Measurements from ENCODE around the gene ARID5B. TPM values are rescaled to one million over a fixed set of nuclear protein-coding genes. Genes with fewer than 3 reads are reported as not detected.

The ARID5B gene
- total and polyA plus RNA-seq, 2 donors (not counting 1 experiment from before 2014, with no cell fraction given): 118 to 145 TPM

- Histone ChIP-seq H3K36me3 (ENCODE audit: control insufficient read depth, insufficient read depth, low read length) (peaks cover 31% of the 10 kb centered on the region), H3K9ac (ENCODE audit: insufficient read depth, low read length) (no peak overlapping the region), H3K4me3 (replicated peaks in 1 of 4; ENCODE audit: control extremely low read depth in 1 of 4, insufficient read depth in 1 of 4, low read depth in 3 of 4, low read length in 4 of 4) (peak overlapping the region in 3 of 4 experiments; percentile 2 to 79 (median 9)), H3K79me2 (ENCODE audit: control insufficient read depth, insufficient read depth, low read length) (peaks cover 99% of the 10 kb centered on the region), H3K27me3 (ENCODE audit: control insufficient read depth, insufficient read depth, low read length) (no peaks in the 10 kb centered on the region), H3K27ac (ENCODE audit: insufficient read depth, low read length) (peak overlapping the region; percentile 5), H3K4me1 (ENCODE audit: control insufficient read depth, extremely low read depth, insufficient read depth, low read length) (peaks cover 35% of the 10 kb centered on the region), H2AFZ (ENCODE audit: low read length) (no peak overlapping the region), H3K4me2 (ENCODE audit: extremely low read depth, insufficient read depth, low read length) (peak overlapping the region; percentile 80), H3K9me3 (ENCODE audit: control insufficient read depth, insufficient read depth, low read depth, low read length) (no peaks in the 10 kb centered on the region), H4K20me1 (ENCODE audit: control insufficient read depth, extremely low read depth, insufficient read depth, low read length) (no peaks in the 10 kb centered on the region)
- no peak for TF ChIP-seq CTCF (conservative IDR thresholded peaks at IDR 0.05 in 1 of 2, IDR thresholded peaks at IDR 0.05 in 1 of 2; ENCODE audit: low read depth in 1 of 2, low read length in 2 of 2)
- no peak for TF ChIP-seq EZH2 (IDR thresholded peaks at IDR 0.05; ENCODE audit: low read length, missing control alignments)
- DNase-seq (ENCODE audit: low read depth in 2 of 2): no peak
Observed at GRCh38 chr10:62056219-62056618, 154.7 kb downstream of the ARID5B start.

GRCh38 chr10:62056698-62057097, 155.2 kb downstream of the ARID5B start:
- peaks cover 99% of the 10 kb centered on the region for H3K79me2 ChIP-seq (ENCODE audit: control insufficient read depth, insufficient read depth, low read length)
- DNase-seq (ENCODE audit: low read depth in 2 of 2): no peak
- no peaks in the 10 kb centered on the region for H3K27me3 ChIP-seq (ENCODE audit: control insufficient read depth, insufficient read depth, low read length)
- H2AFZ ChIP-seq (ENCODE audit: low read length): no peak overlapping the region
- TF ChIP-seq CTCF (conservative IDR thresholded peaks at IDR 0.05 in 1 of 2, IDR thresholded peaks at IDR 0.05 in 1 of 2; ENCODE audit: low read depth in 1 of 2, low read length in 2 of 2): no peak
- no peak for TF ChIP-seq EZH2 (IDR thresholded peaks at IDR 0.05; ENCODE audit: low read length, missing control alignments)
- peaks cover 33% of the 10 kb centered on the region for H3K36me3 ChIP-seq (ENCODE audit: control insufficient read depth, insufficient read depth, low read length)
- H3K9me3 ChIP-seq (ENCODE audit: control insufficient read depth, insufficient read depth, low read depth, low read length): no peaks in the 10 kb centered on the region
- H3K4me3 ChIP-seq (replicated peaks in 1 of 4; ENCODE audit: control extremely low read depth in 1 of 4, insufficient read depth in 1 of 4, low read depth in 3 of 4, low read length in 4 of 4): peak overlapping the region; percentile 2 to 79 (median 6)
- no peak overlapping the region for H3K9ac ChIP-seq (ENCODE audit: insufficient read depth, low read length)
- H3K4me1 ChIP-seq (ENCODE audit: control insufficient read depth, extremely low read depth, insufficient read depth, low read length): peaks cover 36% of the 10 kb centered on the region
- H4K20me1 ChIP-seq (ENCODE audit: control insufficient read depth, extremely low read depth, insufficient read depth, low read length): no peaks in the 10 kb centered on the region
- H3K4me2 ChIP-seq (ENCODE audit: extremely low read depth, insufficient read depth, low read length): peak overlapping the region; percentile 80
- H3K27ac ChIP-seq (ENCODE audit: insufficient read depth, low read length): peak overlapping the region; percentile 64

DNA sequence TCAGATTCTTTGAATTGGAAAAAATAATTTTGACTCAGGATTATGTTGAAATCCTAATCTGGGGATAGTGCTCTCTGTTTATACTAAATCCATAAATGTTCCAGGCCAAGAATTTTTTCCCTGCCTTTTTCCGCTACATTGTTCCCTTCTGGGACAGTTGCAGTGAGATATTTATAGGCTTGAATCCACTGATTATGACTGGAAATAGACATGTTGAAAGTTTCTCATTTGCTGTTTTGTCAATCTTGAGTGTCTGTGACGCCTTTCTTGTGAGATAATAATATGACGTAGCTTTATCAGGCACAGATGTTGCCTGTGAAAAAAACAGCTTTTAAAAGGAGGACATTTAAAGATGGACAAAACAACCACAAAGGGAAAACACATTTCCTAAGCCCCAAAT, 155.9 kb downstream of the ARID5B start:
- Histone ChIP-seq H3K4me1 (ENCODE audit: control insufficient read depth, extremely low read depth, insufficient read depth, low read length) (peaks cover 33% of the 10 kb centered on the region), H2AFZ (ENCODE audit: low read length) (no peak overlapping the region), H3K4me3 (replicated peaks in 1 of 4; ENCODE audit: control extremely low read depth in 1 of 4, insufficient read depth in 1 of 4, low read depth in 3 of 4, low read length in 4 of 4) (peak overlapping the region; percentile 2 to 79 (median 9)), H3K27me3 (ENCODE audit: control insufficient read depth, insufficient read depth, low read length) (no peaks in the 10 kb centered on the region), H3K9ac (ENCODE audit: insufficient read depth, low read length) (no peak overlapping the region), H4K20me1 (ENCODE audit: control insufficient read depth, extremely low read depth, insufficient read depth, low read length) (no peaks in the 10 kb centered on the region), H3K27ac (ENCODE audit: insufficient read depth, low read length) (peak overlapping the region; percentile 64), H3K4me2 (ENCODE audit: extremely low read depth, insufficient read depth, low read length) (peak overlapping the region; percentile 80), H3K36me3 (ENCODE audit: control insufficient read depth, insufficient read depth, low read length) (peaks cover 31% of the 10 kb centered on the region), H3K79me2 (ENCODE audit: control insufficient read depth, insufficient read depth, low read length) (peaks cover 99% of the 10 kb centered on the region), H3K9me3 (ENCODE audit: control insufficient read depth, insufficient read depth, low read depth, low read length) (no peaks in the 10 kb centered on the region)
- TF ChIP-seq EZH2 (IDR thresholded peaks at IDR 0.05; ENCODE audit: low read length, missing control alignments) (no peak), CTCF (conservative IDR thresholded peaks at IDR 0.05 in 1 of 2, IDR thresholded peaks at IDR 0.05 in 1 of 2; ENCODE audit: low read depth in 1 of 2, low read length in 2 of 2) (no peak)
- peak in 1 of 2 donors; percentile 68 for DNase-seq (ENCODE audit: low read depth in 2 of 2)

Measured in fibroblast of lung (primary cell).